H1 (cell line): ENCODE data around the gene SERPINB1. TPM values are rescaled to one million over a fixed set of nuclear protein-coding genes. Genes with fewer than 3 reads are reported as not detected.

Experiments used
- JUND ChIP-seq: IDR thresholded peaks from 2 replicates; pipeline ENCODE4 v1.6.1; 2011; ENCODE audit warnings: mild to moderate bottlenecking, improper control_type of control experiment, low read length
- RNF2 ChIP-seq: fragments of 200-900, 300-1000 bp; sonication (generic); IDR thresholded peaks from 2 replicates; pipeline ENCODE4 v1.7.1; 2016; ENCODE audit warnings: borderline replicate concordance, low read depth, mild to moderate bottlenecking, antibody characterized with exemption, low read length; ENCODE audit not compliant: poor library complexity, severe bottlenecking; ENCODE audit errors: missing control alignments
- polyA plus RNA-seq, 7 experiments: library from polyadenylated mRNA; depleted of rRNA in 3 of 7; stranded (reverse) in 5 of 7; unstranded in 2 of 7; fragments of >200 nt in 5 of 7; fragments of 200-250 nt in 2 of 7; gene quantifications; 1 replicate in 5 of 7; 2 replicates in 1 of 7; 4 replicates in 1 of 7; pipeline versions ENCODE4 v1.2.1 to v1.2.3, GENCODE V29; 2011 to 2013; ENCODE audit warnings: missing spikeins in 2 of 7, mixed read lengths in 2 of 7
- total RNA-seq: library from RNA; stranded (reverse); fragmentation: NEBNext Ultra II Directional; extraction: Animal tissue kit (Norgen Biotek cat#: 25700); gene quantifications from 2 replicates; pipeline ENCODE4 v1.2.1, GENCODE V29; 2021

The SERPINB1 gene
- total and polyA plus RNA-seq, 2 of the 8 experiments (the other 6 are each of a cell fraction or from before 2014, with no cell fraction given), result 8.1 to 17.3 TPM

GRCh38 chr6:2877960-2878359, 36.3 kb upstream of the SERPINB1 start (continued):
- TF ChIP-seq RNF2, result no peak
- no peak for TF ChIP-seq JUND
